HUES48 (cell line): ENCODE measurements around the gene HECA.

ENCODE experiments used
- H3K27ac ChIP-seq: one replicate; pipeline ENCODE4 v1.7.0; 2013; ENCODE audit warnings: low read depth, low read length, inconsistent platforms
- H3K27me3 ChIP-seq: 2 replicates; pipeline ENCODE4 v1.6.1; 2013; ENCODE audit warnings: mild to moderate bottlenecking, low read length; ENCODE audit not compliant: control insufficient read depth, insufficient read depth
- H3K36me3 ChIP-seq: 2 replicates; pipeline ENCODE4 v1.6.1; 2013; ENCODE audit warnings: low read length; ENCODE audit not compliant: control insufficient read depth, insufficient read depth
- H3K4me1 ChIP-seq: 2 replicates; pipeline ENCODE4 v1.6.1; 2013; ENCODE audit warnings: mild to moderate bottlenecking, low read length; ENCODE audit not compliant: control insufficient read depth, insufficient read depth
- H3K4me3 ChIP-seq: 2 replicates; pipeline ENCODE4 v1.5.1; 2013; ENCODE audit warnings: mild to moderate bottlenecking, low read depth, low read length
- H3K9ac ChIP-seq: 2 replicates; pipeline ENCODE4 v1.6.1; 2013; ENCODE audit warnings: mild to moderate bottlenecking, low read depth, low read length, moderate library complexity
- H3K9me3 ChIP-seq: 2 replicates; pipeline ENCODE4 v1.6.1; 2013; ENCODE audit warnings: low read length; ENCODE audit not compliant: control insufficient read depth, insufficient read depth

The HECA gene

DNA sequence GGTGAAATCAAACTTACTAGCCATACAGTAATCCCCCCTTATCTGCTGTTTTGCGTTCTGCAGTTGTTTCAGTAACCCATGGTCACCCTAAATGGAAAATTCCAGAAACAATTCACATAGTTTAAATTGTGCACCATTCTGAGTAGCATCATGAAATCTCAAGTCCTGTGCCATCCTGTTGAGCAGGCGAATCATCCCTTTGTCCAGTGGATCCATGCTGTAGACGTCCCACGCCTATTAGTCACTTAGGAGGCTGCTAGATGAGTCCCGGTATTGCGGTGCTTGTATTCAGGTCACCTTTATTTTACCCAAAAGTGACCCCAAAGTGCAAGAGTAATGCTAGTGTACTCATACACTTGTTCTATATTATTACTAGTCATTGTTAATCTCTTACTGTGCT is 46.4 kb downstream of the HECA start:
- no peak overlapping the region for H3K4me3 ChIP-seq
- H3K9ac ChIP-seq, result no peak overlapping the region
- 0 out of 2 replicates have a peak, but pooled peaks cover 3% of the 10 kb centered on the region for H3K36me3 ChIP-seq
- H3K27me3 ChIP-seq, result no peaks in the 10 kb centered on the region
- no peaks in the 10 kb centered on the region for H3K9me3 ChIP-seq
- H3K27ac ChIP-seq, result no peak overlapping the region
- no peaks in the 10 kb centered on the region for H3K4me1 ChIP-seq

DNA sequence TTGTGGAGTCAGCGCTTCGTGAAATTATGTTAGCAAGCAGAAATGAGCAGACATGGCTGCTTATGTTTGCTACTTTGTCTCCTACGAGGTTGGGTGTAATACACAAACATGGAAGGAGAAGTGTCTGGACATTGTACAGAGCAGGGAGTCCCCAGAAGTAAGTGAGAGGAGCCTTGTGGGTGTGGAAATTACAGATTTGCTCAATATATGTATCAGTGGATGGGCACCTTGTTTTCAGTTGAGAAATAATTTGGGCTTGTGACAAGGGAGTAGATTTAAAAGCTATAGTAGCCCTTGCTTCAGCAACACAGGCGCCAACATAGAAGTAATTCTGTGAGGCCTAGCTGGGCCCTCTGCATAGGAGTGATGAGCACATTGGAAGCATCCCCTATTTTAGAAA is 49.2 kb downstream of the HECA start:
- no peaks in the 10 kb centered on the region for H3K36me3 ChIP-seq
- no peak overlapping the region for H3K27ac ChIP-seq
- H3K27me3 ChIP-seq, result no peaks in the 10 kb centered on the region
- H3K4me1 ChIP-seq, result no peaks in the 10 kb centered on the region; the same call in 1 of the 2 replicates
- no peak overlapping the region for H3K4me3 ChIP-seq
- no peaks in the 10 kb centered on the region for H3K9me3 ChIP-seq
- H3K9ac ChIP-seq, result no peak overlapping the region

DNA sequence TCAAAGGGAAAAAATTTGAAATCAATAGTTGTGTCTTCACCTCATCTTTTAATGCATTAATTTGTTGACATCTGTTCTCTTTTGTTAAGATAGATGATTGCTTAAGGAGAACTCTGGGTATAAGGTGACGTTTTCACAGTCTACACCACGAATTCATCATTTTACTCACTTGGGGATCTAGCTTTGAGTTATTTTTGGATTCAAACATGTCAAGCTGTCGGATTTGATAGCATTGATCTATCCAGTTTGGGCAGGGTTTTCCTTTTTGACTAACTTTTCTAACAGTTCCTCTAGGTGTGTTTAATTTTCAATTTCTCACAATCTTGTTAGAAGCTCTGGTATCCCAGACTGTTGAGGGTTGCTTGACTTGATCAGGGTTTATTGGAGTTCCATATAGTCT is 49.6 kb downstream of the HECA start:
- no peaks in the 10 kb centered on the region; the same call in 1 of the 2 replicates for H3K4me1 ChIP-seq
- no peaks in the 10 kb centered on the region for H3K9me3 ChIP-seq
- H3K4me3 ChIP-seq, result no peak overlapping the region
- H3K27me3 ChIP-seq, result no peaks in the 10 kb centered on the region
- H3K9ac ChIP-seq, result no peak overlapping the region
- H3K36me3 ChIP-seq, result no peaks in the 10 kb centered on the region
- H3K27ac ChIP-seq, result no peak overlapping the region

DNA sequence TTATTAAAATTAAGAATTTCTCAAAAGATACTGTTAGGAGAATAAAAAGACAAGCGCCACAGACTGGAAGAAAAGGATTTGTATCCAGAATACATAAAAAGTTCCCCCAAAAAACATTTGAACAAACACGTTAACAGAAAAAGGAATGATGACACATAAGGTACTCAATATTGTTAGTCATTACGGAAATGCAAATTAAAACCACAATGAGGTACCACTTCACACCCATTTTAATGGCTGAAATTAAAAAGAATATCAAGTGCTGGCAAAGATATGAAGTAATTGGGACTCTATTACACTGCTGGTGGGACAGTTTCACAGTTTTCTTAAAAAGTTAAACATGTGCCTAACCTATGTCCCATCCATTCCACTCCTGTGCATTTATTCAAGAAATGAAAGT is 51.4 kb downstream of the HECA start:
- Histone ChIP-seq H3K36me3 (no peaks in the 10 kb centered on the region), H3K4me1 (no peaks in the 10 kb centered on the region; the same call in 1 of the 2 replicates), H3K27ac (no peak overlapping the region), H3K4me3 (no peak overlapping the region), H3K27me3 (no peaks in the 10 kb centered on the region), H3K9ac (no peak overlapping the region), H3K9me3 (no peaks in the 10 kb centered on the region)

DNA sequence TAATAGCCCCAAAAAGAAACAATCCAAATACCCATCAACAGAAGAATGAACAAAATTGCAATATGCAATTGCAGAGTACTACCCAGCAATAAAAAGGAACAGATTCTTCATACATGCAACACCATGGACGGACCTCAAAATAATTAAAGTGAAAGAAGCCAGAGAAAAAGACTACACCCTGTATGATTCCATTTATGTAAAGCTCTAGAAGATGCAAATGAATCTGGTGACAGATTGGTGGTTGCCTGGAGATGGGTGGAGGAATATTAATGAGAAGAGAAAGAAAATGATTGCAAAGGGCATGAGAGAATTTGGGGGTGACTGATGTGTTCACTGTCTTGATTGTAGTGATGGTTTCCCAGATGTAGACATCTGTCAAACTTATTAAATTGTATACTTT is 51.8 kb downstream of the HECA start:
- no peak overlapping the region for H3K4me3 ChIP-seq
- H3K9ac ChIP-seq, result no peak overlapping the region
- no peaks in the 10 kb centered on the region for H3K27me3 ChIP-seq
- no peaks in the 10 kb centered on the region for H3K36me3 ChIP-seq
- H3K9me3 ChIP-seq, result no peaks in the 10 kb centered on the region
- H3K27ac ChIP-seq, result no peak overlapping the region
- no peaks in the 10 kb centered on the region; the same call in 1 of the 2 replicates for H3K4me1 ChIP-seq

DNA sequence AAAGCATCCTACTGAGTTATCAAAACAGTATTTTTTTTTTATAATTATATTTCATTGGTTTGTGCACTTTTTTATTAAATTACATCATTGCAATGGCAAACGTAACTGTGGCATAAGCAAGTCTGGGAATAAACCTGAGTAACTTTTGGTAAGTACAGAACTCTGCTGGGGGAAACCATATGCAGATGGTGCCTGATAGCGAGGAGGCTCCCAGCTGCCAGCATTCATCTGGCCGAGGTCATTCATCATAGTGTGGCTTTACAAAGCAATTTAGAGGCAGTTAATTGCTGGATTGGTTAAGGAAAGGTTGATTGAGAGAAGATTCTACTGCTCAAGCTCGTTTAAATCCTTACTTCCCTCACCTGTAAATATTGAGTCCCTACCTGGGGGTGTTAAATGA is 52.6 kb downstream of the HECA start:
- no peak overlapping the region for H3K27ac ChIP-seq
- H3K4me3 ChIP-seq, result no peak overlapping the region
- no peaks in the 10 kb centered on the region for H3K9me3 ChIP-seq
- H3K27me3 ChIP-seq, result no peaks in the 10 kb centered on the region
- H3K9ac ChIP-seq, result no peak overlapping the region
- H3K4me1 ChIP-seq, result peaks cover 4% of the 10 kb centered on the region
- H3K36me3 ChIP-seq, result no peaks in the 10 kb centered on the region

DNA sequence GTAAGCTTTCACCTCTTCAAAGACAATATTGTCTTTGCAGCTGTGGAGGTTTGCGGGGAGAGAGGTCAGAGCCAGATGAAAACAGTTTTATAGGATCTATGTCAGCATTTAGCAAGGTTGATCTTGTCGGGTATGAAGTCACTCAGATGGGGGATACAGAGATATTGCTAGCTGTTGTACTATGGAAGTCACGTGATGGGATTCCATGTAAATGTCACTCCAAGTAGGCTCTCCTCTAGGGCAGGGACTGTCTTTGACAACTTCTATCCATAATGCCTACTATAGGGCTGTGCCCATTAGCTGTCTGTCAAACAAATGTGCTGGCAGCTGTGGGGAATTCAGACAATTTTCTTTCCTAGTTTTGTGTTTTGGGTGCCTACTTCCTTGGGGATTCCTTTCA is 54.8 kb downstream of the HECA start:
- H3K4me3 ChIP-seq, result no peak overlapping the region
- H3K9ac ChIP-seq, result no peak overlapping the region
- H3K4me1 ChIP-seq, result peaks cover 4% of the 10 kb centered on the region
- no peaks in the 10 kb centered on the region for H3K27me3 ChIP-seq
- H3K36me3 ChIP-seq, result no peaks in the 10 kb centered on the region
- no peaks in the 10 kb centered on the region for H3K9me3 ChIP-seq
- no peak overlapping the region for H3K27ac ChIP-seq

DNA sequence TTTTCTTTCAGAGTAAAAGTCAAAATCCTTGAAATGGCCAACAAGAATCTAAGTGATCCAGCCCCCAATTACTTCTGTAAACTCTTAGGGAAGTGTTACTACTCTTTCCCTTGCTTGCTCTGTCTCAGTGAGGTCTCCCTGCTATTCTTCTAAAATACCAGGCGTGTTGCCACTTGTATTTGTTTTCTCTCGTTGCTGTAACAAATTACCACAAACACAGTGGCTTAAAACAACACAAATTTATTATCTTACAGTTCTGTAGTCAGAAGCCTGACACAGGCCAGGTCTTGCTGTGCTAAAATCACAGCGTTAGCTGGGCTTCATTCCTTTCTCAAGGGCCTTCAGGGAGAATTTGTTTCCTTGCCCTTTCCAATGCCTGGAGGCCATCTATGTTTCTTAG is 59.9 kb downstream of the HECA start:
- Histone ChIP-seq H3K4me3 (no peak overlapping the region), H3K4me1 (peaks cover 9% of the 10 kb centered on the region; the same call in 1 of the 2 replicates)

DNA sequence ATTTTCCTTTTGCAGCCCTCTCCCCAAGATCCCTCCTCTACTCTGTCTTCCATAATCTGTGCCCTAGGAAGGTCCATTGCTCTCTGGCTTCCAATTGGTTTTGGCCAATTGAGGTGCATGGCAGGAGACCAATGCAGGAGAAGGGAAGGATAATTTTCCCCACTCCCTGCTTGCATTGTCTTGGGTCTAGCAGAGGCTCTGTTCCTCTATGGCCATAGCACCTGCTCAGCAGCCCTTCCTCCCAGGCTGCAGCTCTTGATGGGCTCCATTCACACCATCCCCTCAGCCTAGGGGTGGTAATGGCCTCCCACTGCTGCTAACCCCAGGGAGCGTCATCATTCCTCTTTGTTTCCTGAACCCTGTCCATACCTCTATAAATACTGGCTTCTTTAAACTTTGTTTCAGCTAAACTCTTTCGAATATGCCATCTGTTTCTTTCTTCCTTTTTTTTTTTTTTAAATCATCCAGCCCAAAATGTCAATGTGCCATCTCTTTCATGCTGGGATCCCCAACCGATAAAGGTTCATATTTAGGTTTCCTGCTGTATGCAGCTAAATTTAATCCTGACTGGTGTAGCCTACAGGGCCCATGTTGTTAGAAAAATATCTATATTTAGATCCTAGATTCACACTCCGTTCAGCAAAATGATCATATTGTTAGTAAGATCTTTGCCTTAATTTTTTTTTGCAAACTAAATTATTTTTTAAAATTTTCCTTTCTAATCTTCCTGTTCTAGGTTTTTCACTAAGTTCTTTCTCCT is 63.8 kb downstream of the HECA start:
- H3K27me3 ChIP-seq, result no peaks in the 10 kb centered on the region
- no peaks in the 10 kb centered on the region for H3K36me3 ChIP-seq
- H3K9me3 ChIP-seq, result no peaks in the 10 kb centered on the region
- no peak overlapping the region for H3K9ac ChIP-seq
- no peak overlapping the region for H3K27ac ChIP-seq
- 0 out of 2 replicates have a peak, but pooled peaks cover 5% of the 10 kb centered on the region for H3K4me1 ChIP-seq
- H3K4me3 ChIP-seq, result no peak overlapping the region

More for the DNA sequence above, 59.9 kb downstream of the HECA start:
- Histone ChIP-seq H3K36me3 (no peaks in the 10 kb centered on the region), H3K9me3 (no peaks in the 10 kb centered on the region), H3K9ac (no peak overlapping the region), H3K27ac (no peak overlapping the region), H3K27me3 (no peaks in the 10 kb centered on the region)

DNA sequence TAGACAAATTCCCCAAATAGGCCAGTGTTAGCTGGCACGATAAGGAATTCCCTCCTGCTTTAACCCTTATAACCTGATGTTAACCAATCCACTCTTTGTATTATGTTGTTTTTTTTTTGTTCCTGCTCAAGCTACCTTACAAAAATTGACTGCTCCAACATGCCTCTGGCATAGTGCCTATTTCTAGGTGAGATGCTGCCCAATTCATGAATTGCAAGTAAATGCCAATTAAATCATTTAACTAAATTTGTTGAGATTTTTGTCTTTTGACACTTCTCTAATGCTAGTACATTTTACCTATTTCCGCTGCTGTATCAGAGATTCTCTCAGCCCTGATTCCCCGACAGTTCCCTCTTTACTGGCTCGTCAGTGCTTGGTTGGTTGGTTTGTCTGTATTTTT is 66.5 kb downstream of the HECA start:
- Histone ChIP-seq H3K27ac (no peak overlapping the region), H3K9me3 (peaks cover 7% of the 10 kb centered on the region), H3K27me3 (no peaks in the 10 kb centered on the region), H3K4me1 (0 out of 2 replicates have a peak, but pooled peaks cover 5% of the 10 kb centered on the region), H3K36me3 (no peaks in the 10 kb centered on the region), H3K4me3 (no peak overlapping the region), H3K9ac (no peak overlapping the region)

DNA sequence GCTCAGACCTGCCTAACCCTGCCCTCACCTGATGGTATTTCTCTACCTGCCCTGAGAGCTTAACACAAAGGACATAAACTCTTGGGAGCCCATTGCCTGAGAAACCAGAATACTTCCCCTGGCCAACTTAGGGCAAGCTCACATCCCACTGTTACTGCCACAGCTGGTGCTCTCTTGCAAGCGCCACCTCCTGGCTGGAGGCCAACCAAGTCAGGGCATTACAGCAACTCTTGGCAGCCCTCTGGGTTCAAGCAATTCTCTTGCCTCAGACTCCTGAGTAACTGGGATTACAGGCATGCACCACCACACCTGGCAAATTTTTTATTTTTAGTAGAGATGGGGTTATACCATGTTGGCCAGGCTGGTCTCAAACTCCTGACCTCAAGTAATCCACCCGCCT is 70.1 kb downstream of the HECA start:
- H3K9ac ChIP-seq, result no peak overlapping the region
- no peak overlapping the region for H3K27ac ChIP-seq
- no peaks in the 10 kb centered on the region for H3K27me3 ChIP-seq
- no peaks in the 10 kb centered on the region for H3K4me1 ChIP-seq
- no peak overlapping the region for H3K4me3 ChIP-seq
- peaks cover 16% of the 10 kb centered on the region for H3K9me3 ChIP-seq
- H3K36me3 ChIP-seq, result no peaks in the 10 kb centered on the region
